WTC11 (cell line): ENCODE results near the gene AVPR1B. TPM values are rescaled to one million over a fixed set of nuclear protein-coding genes. Genes with fewer than 3 reads are reported as not detected.

Experiments used
- ATAC-seq: fragments of 200-7000 bp; cut with Tn5 transposase; 2 replicates; pipeline ENCODE4 v1.10.0; 2021; ENCODE audit warnings: mild to moderate bottlenecking, moderate library complexity
- CTCF ChIA-PET: fragments of 300-600 bp; sonication (Branson Sonifier 250); formaldehyde crosslinking; loops from one replicate; lab custom pipeline; 2021; ENCODE audit warnings: antibody characterized with exemption; lab: Charles Lee
- POLR2A ChIA-PET: fragments of 350-600 bp; sonication (Branson Sonifier 250); formaldehyde crosslinking; loops from one replicate; lab custom pipeline; 2021; ENCODE audit warnings: antibody characterized with exemption; lab: Charles Lee
- DNase-seq: peaks from one replicate; pipeline ENCODE4 v3.0.0; 2021; ENCODE audit warnings: low spot score
- H3K27ac Mint-ChIP-seq: 2 replicates; pipeline ENCODE4 v1.8.0; 2021; ENCODE audit warnings: mixed read lengths
- H3K27me3 Mint-ChIP-seq: 2 replicates; pipeline ENCODE4 v1.8.0; 2021; ENCODE audit warnings: low read depth, mild to moderate bottlenecking, moderate library complexity, mixed read lengths
- H3K36me3 Mint-ChIP-seq: 2 replicates; pipeline ENCODE4 v1.8.0; 2021; ENCODE audit warnings: mixed read lengths
- H3K4me1 Mint-ChIP-seq: 2 replicates; pipeline ENCODE4 v1.8.0; 2022; ENCODE audit warnings: mixed read lengths
- H3K4me3 Mint-ChIP-seq: 2 replicates; pipeline ENCODE4 v1.8.0; 2021; ENCODE audit warnings: mild to moderate bottlenecking, moderate library complexity, mixed read lengths
- H3K9me3 Mint-ChIP-seq: 2 replicates; pipeline ENCODE4 v1.8.0; 2021; ENCODE audit warnings: mixed read lengths
- E2F4 ChIP-seq: sonication (generic); formaldehyde crosslinking; IDR thresholded peaks from 2 replicates; pipeline ENCODE4 v1.8.1; 2022; ENCODE audit warnings: low read depth, mild to moderate bottlenecking, moderate library complexity, missing genetic modification reagents, borderline replicate concordance
- FOXP1 ChIP-seq: sonication (generic); formaldehyde crosslinking; IDR thresholded peaks from 2 replicates; pipeline ENCODE4 v1.8.0; 2022; ENCODE audit warnings: missing genetic modification reagents, mild to moderate bottlenecking, moderate library complexity, borderline replicate concordance
- FOXP4 ChIP-seq: sonication (generic); formaldehyde crosslinking; IDR thresholded peaks from 2 replicates; pipeline ENCODE4 v1.8.0; 2022; ENCODE audit warnings: mild to moderate bottlenecking, missing genetic modification reagents
- HMGXB4 ChIP-seq: sonication (generic); formaldehyde crosslinking; IDR thresholded peaks from 2 replicates; pipeline ENCODE4 v1.8.1; 2023; ENCODE audit warnings: mild to moderate bottlenecking, moderate library complexity, missing genetic modification reagents
- NR3C1 ChIP-seq: sonication (generic); formaldehyde crosslinking; conservative IDR thresholded peaks from 2 replicates; pipeline ENCODE4 v1.8.1; 2023; ENCODE audit warnings: low read depth, mild to moderate bottlenecking, missing genetic modification reagents
- PREB ChIP-seq: sonication (generic); formaldehyde crosslinking; IDR thresholded peaks from 2 replicates; pipeline ENCODE4 v1.8.1; 2022; ENCODE audit warnings: mild to moderate bottlenecking, missing genetic modification reagents, moderate library complexity, borderline replicate concordance
- STAT6 ChIP-seq: sonication (generic); formaldehyde crosslinking; conservative IDR thresholded peaks from 2 replicates; pipeline ENCODE4 v1.8.1; 2023; ENCODE audit warnings: mild to moderate bottlenecking, low read depth, missing genetic modification reagents, moderate library complexity
- ZBTB43 ChIP-seq: sonication (generic); formaldehyde crosslinking; IDR thresholded peaks from 2 replicates; pipeline ENCODE4 v1.8.1; 2023; ENCODE audit warnings: mild to moderate bottlenecking, missing genetic modification reagents
- ZNF219 ChIP-seq: sonication (generic); formaldehyde crosslinking; IDR thresholded peaks from 2 replicates; pipeline ENCODE4 v1.8.0; 2023; ENCODE audit warnings: missing genetic modification reagents, mild to moderate bottlenecking, borderline replicate concordance
- ZNF263 ChIP-seq: sonication (generic); formaldehyde crosslinking; IDR thresholded peaks from 2 replicates; pipeline ENCODE4 v1.8.1; 2022; ENCODE audit warnings: low read depth, mild to moderate bottlenecking, moderate library complexity, missing genetic modification reagents
- total RNA-seq: library from RNA; stranded (reverse); gene quantifications from 3 replicates; pipeline ENCODE4 v1.2.3, GENCODE V29; 2021
- TF ChIP-seq, protein P1 (sequence below): fragments of 250-450 bp; sonication (Bioruptor Pico); IDR thresholded peaks from 2 replicates; pipeline ENCODE4 v1.9.0; 2021; ENCODE audit warnings: moderate library complexity, mild to moderate bottlenecking, inconsistent platforms, borderline replicate concordance
- TF ChIP-seq, protein P2 (sequence below): fragments of 200-600 bp; IDR thresholded peaks from 2 replicates; pipeline ENCODE4 v1.8.0; 2022; ENCODE audit warnings: antibody characterized with exemption
- TF ChIP-seq, protein P3 (sequence below): sonication (generic); formaldehyde crosslinking; IDR thresholded peaks from 2 replicates; pipeline ENCODE4 v1.8.0; 2022; ENCODE audit warnings: mild to moderate bottlenecking, missing genetic modification reagents
- TF ChIP-seq, protein P4 (sequence below): sonication (generic); formaldehyde crosslinking; IDR thresholded peaks from 2 replicates; pipeline ENCODE4 v1.8.0; 2023; ENCODE audit warnings: missing genetic modification reagents
- TF ChIP-seq, protein P5 (sequence below): fragments of 250-450 bp; sonication (Bioruptor Pico); IDR thresholded peaks from 2 replicates; pipeline ENCODE4 v1.9.0; 2021; ENCODE audit warnings: mild to moderate bottlenecking

Gene AVPR1B
- total RNA-seq, 1 experiment from 2014 or later: 0.68 TPM

DNA sequence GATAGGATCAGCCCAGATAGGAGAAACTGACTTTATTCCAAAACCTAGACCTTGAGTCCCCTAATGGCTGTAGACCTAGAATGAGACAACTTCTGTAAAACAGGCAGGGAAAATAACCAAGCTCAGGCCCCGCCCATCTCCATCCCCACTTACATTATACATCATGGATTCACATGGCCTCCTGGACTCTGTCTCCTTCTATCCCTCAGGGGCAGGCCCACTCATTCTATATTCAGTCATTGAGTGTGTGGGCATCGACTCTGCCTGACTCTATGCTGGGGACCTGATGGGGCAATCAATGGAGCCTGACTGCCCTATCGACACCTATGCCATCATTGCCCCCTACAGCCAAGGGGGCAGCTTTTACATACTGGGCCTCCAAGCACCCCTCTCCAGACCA lies 6.4 kb downstream of the AVPR1B start:
- Mint-ChIP-seq H3K4me3 (no peak overlapping the region), H3K27ac (no peak overlapping the region), H3K9me3 (no peaks in the 10 kb centered on the region), H3K4me1 (no peaks in the 10 kb centered on the region), H3K36me3 (no peaks in the 10 kb centered on the region), H3K27me3 (peaks cover 4% of the 10 kb centered on the region; the same call in 1 of the 2 replicates)
- ChIA-PET POLR2A (no interaction called here), CTCF (interaction anchor here (1.3 to 12.7 kb wide), 2 partner anchors 80 to 126 kb away, joined by 4 to 121 read pairs; no protein-coding TSS in a partner anchor)
- TF ChIP-seq, protein P1, sequence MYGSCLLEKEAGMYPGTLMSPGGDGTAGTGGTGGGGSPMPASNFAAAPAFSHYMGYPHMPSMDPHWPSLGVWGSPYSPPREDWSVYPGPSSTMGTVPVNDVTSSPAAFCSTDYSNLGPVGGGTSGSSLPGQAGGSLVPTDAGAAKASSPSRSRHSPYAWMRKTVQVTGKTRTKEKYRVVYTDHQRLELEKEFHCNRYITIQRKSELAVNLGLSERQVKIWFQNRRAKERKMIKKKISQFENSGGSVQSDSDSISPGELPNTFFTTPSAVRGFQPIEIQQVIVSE: no peak
- TF ChIP-seq, protein P2, sequence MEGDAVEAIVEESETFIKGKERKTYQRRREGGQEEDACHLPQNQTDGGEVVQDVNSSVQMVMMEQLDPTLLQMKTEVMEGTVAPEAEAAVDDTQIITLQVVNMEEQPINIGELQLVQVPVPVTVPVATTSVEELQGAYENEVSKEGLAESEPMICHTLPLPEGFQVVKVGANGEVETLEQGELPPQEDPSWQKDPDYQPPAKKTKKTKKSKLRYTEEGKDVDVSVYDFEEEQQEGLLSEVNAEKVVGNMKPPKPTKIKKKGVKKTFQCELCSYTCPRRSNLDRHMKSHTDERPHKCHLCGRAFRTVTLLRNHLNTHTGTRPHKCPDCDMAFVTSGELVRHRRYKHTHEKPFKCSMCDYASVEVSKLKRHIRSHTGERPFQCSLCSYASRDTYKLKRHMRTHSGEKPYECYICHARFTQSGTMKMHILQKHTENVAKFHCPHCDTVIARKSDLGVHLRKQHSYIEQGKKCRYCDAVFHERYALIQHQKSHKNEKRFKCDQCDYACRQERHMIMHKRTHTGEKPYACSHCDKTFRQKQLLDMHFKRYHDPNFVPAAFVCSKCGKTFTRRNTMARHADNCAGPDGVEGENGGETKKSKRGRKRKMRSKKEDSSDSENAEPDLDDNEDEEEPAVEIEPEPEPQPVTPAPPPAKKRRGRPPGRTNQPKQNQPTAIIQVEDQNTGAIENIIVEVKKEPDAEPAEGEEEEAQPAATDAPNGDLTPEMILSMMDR: no peak
- TF ChIP-seq, protein P3, sequence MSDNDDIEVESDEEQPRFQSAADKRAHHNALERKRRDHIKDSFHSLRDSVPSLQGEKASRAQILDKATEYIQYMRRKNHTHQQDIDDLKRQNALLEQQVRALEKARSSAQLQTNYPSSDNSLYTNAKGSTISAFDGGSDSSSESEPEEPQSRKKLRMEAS (CRISPR knock-in tag): no peak
- no peak for TF ChIP-seq ZNF263 (CRISPR knock-in tag)
- TF ChIP-seq NR3C1 (CRISPR knock-in tag): no peak
- TF ChIP-seq FOXP1: no peak
- no peak for TF ChIP-seq E2F4
- no peak for TF ChIP-seq PREB (CRISPR knock-in tag)
- no peak for TF ChIP-seq ZBTB43 (CRISPR knock-in tag)
- TF ChIP-seq, protein P4, sequence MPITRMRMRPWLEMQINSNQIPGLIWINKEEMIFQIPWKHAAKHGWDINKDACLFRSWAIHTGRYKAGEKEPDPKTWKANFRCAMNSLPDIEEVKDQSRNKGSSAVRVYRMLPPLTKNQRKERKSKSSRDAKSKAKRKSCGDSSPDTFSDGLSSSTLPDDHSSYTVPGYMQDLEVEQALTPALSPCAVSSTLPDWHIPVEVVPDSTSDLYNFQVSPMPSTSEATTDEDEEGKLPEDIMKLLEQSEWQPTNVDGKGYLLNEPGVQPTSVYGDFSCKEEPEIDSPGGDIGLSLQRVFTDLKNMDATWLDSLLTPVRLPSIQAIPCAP (CRISPR knock-in tag): no peak
- TF ChIP-seq, protein P5, sequence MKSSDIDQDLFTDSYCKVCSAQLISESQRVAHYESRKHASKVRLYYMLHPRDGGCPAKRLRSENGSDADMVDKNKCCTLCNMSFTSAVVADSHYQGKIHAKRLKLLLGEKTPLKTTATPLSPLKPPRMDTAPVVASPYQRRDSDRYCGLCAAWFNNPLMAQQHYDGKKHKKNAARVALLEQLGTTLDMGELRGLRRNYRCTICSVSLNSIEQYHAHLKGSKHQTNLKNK (CRISPR knock-in tag): no peak
- TF ChIP-seq HMGXB4 (CRISPR knock-in tag): no peak
- TF ChIP-seq STAT6: no peak
- TF ChIP-seq FOXP4 (CRISPR knock-in tag): no peak
- no peak for TF ChIP-seq ZNF219
- no peak for ATAC-seq
- no peak for DNase-seq
